Liver (tissue), 9 donors: ENCODE data around the gene GNPTAB. TPM values are rescaled to one million over a fixed set of nuclear protein-coding genes. Genes with fewer than 3 reads are reported as not detected.
A peak's percentile ranks its signal among the peaks of the same experiment; 100 is the strongest.
"Not testable (repeated sequence)": the region's sequence is repeated elsewhere in the genome, so short reads cannot be mapped to it uniquely, and the experiment has no call there.

Experiments used
- DNase-seq: peaks from one replicate; pipeline ENCODE4 v3.0.0-alpha.2; 2017; ENCODE audit warnings: low spot score
- H3K27ac ChIP-seq, 2 donors: one replicate each; pipeline ENCODE4 v1.7.0; 2013; ENCODE audit warnings: inconsistent platforms in 2 of 2, low read length in 2 of 2, control low read depth in 1 of 2, low read depth in 1 of 2, mild to moderate bottlenecking in 1 of 2
- H3K27me3 ChIP-seq, 4 donors: one replicate each; pipeline versions ENCODE4 v1.6.1 to v1.7.0; 2013; ENCODE audit warnings: low read length in 3 of 4, inconsistent platforms in 1 of 4, mild to moderate bottlenecking in 1 of 4, moderate library complexity in 1 of 4; ENCODE audit not compliant: control insufficient read depth in 4 of 4, insufficient read depth in 4 of 4
- H3K36me3 ChIP-seq, 4 donors: one replicate each; pipeline versions ENCODE4 v1.6.1 to v1.7.0; 2013; ENCODE audit warnings: low read length in 3 of 4, mild to moderate bottlenecking in 3 of 4, low read depth in 1 of 4, moderate library complexity in 1 of 4; ENCODE audit not compliant: control insufficient read depth in 4 of 4, insufficient read depth in 3 of 4
- H3K4me1 ChIP-seq, 4 donors: one replicate each; pipeline versions ENCODE4 v1.6.1 to v1.7.0; 2013; ENCODE audit warnings: low read length in 3 of 4, mild to moderate bottlenecking in 3 of 4, moderate library complexity in 1 of 4; ENCODE audit not compliant: control insufficient read depth in 4 of 4, insufficient read depth in 4 of 4
- H3K4me3 ChIP-seq, 3 donors: one replicate each; pipeline versions ENCODE4 v1.6.1 to v1.7.0; 2013; ENCODE audit warnings: low read length in 3 of 3, control low read depth in 1 of 3, low read depth in 1 of 3, mild to moderate bottlenecking in 1 of 3
- H3K9ac ChIP-seq, 2 donors: one replicate each; pipeline ENCODE4 v1.7.0; 2013; ENCODE audit warnings: low read length in 2 of 2, mild to moderate bottlenecking in 2 of 2, moderate library complexity in 2 of 2, control low read depth in 1 of 2, low read depth in 1 of 2
- H3K9me3 ChIP-seq, 4 donors: one replicate each; pipeline versions ENCODE4 v1.6.1 to v1.7.0; 2013; ENCODE audit warnings: low read length in 3 of 4; ENCODE audit not compliant: control insufficient read depth in 4 of 4
- ATF3 ChIP-seq: IDR thresholded peaks from 2 replicates; pipeline ENCODE4 v1.6.1; 2016; ENCODE audit warnings: antibody characterized with exemption
- CTCF ChIP-seq: fragments of 150-350 bp; IDR thresholded peaks from 2 replicates; pipeline ENCODE4 v1.5.1; 2017; ENCODE audit warnings: improper control_type of control experiment, low read depth, low read length; ENCODE audit not compliant: missing input control
- EGR1 ChIP-seq, 2 donors: IDR thresholded peaks; 2 replicates each; pipeline ENCODE4 v1.6.1; 2016 to 2018; ENCODE audit warnings: antibody characterized with exemption in 2 of 2, low read depth in 2 of 2
- FOXA1 ChIP-seq: IDR thresholded peaks from 2 replicates; pipeline ENCODE4 v1.6.1; 2016; ENCODE audit warnings: antibody characterized with exemption
- FOXA2 ChIP-seq: IDR thresholded peaks from 2 replicates; pipeline ENCODE4 v1.6.1; 2016; ENCODE audit warnings: antibody characterized with exemption
- GABPA ChIP-seq, 2 donors: IDR thresholded peaks in 1 of 2; conservative IDR thresholded peaks in 1 of 2; 2 replicates each; pipeline ENCODE4 v1.6.1; 2016; ENCODE audit warnings: antibody characterized with exemption in 2 of 2, mild to moderate bottlenecking in 1 of 2, moderate library complexity in 1 of 2
- HNF4G ChIP-seq: IDR thresholded peaks from 2 replicates; pipeline ENCODE4 v1.6.1; 2016; ENCODE audit warnings: antibody characterized with exemption
- JUND ChIP-seq, 2 donors: IDR thresholded peaks; 2 replicates each; pipeline ENCODE4 v1.6.1; 2016; ENCODE audit warnings: antibody characterized with exemption in 2 of 2
- MAX ChIP-seq: IDR thresholded peaks from 2 replicates; pipeline ENCODE4 v1.6.1; 2016; ENCODE audit warnings: antibody characterized with exemption
- NR2F2 ChIP-seq: IDR thresholded peaks from 2 replicates; pipeline ENCODE4 v1.6.1; 2016; ENCODE audit warnings: antibody characterized with exemption
- REST ChIP-seq: IDR thresholded peaks from 2 replicates; pipeline ENCODE4 v1.6.1; 2016; ENCODE audit warnings: antibody characterized with exemption, mild to moderate bottlenecking
- RXRA ChIP-seq, 2 donors: IDR thresholded peaks; 2 replicates each; pipeline ENCODE4 v1.6.1; 2017 to 2018; ENCODE audit warnings: antibody characterized with exemption in 2 of 2, mild to moderate bottlenecking in 1 of 2
- SP1 ChIP-seq: IDR thresholded peaks from 2 replicates; pipeline ENCODE4 v1.6.1; 2018; ENCODE audit warnings: antibody characterized with exemption, mild to moderate bottlenecking
- TAF1 ChIP-seq: conservative IDR thresholded peaks from 2 replicates; pipeline ENCODE4 v1.6.1; 2016; ENCODE audit warnings: antibody characterized with exemption, mild to moderate bottlenecking
- YY1 ChIP-seq: IDR thresholded peaks from 2 replicates; pipeline ENCODE4 v1.6.1; 2016; ENCODE audit warnings: antibody characterized with exemption, mild to moderate bottlenecking
- WGBS: extraction: QIAGEN DNeasy Blood & Tissue Kit; methylation state at CpG from one replicate; pipeline ENCODE4 v1.1.7; 2013; 5-methylcytosine and 5-hydroxymethylcytosine counted together
- polyA plus RNA-seq, 2 donors: library from polyadenylated mRNA; stranded (reverse) in 1 of 2; unstranded in 1 of 2; fragments of 200-250 nt in 1 of 2; fragments of >200 nt in 1 of 2; fragmentation: Nextera tagmentation in 1 of 2; extraction: Ambion mirVana in 1 of 2; gene quantifications; one replicate each; pipeline versions ENCODE4 v1.2.1 to v1.2.3, GENCODE V29; 2013 to 2015
- total RNA-seq, 2 donors: library from RNA; depleted of rRNA; stranded (reverse); fragments of >200 nt; gene quantifications; one replicate each; pipeline ENCODE4 v1.2.3, GENCODE V29; 2014
- donor health status: healthy.
- donor health status: healthy.
- donor health status: healthy.
- donor health status: healthy.
- donor health status: healthy.

Gene GNPTAB
- total and polyA plus RNA-seq, 4 donors: 4.6 to 11.1 (median 7.7) TPM

- Histone ChIP-seq H3K9ac (no peak overlapping the region), H3K4me1 (peaks cover 0 to 5% (median 0%) of the 10 kb centered on the region in 4 donors), H3K27me3 (no peaks in the 10 kb centered on the region), H3K4me3 (no peak overlapping the region), H3K27ac (peak overlapping the region; percentile 18 to 35), H3K9me3 (no peaks in the 10 kb centered on the region), H3K36me3 (no peaks in the 10 kb centered on the region)
- WGBS: 92% methylated on average over 9 of the region's 9 CpGs
- TF ChIP-seq MAX (no peak), ATF3 (no peak)
- DNase-seq: no peak
These were observed 44.4 kb upstream of the GNPTAB start for GRCh38 chr12:101875162-101875561.

GRCh38 chr12:101870925-101871324 lies 40.2 kb upstream of the GNPTAB start:
- Histone ChIP-seq H3K36me3 (no peaks in the 10 kb centered on the region), H3K27me3 (no peaks in the 10 kb centered on the region), H3K27ac (no peak overlapping the region), H3K9me3 (no peaks in the 10 kb centered on the region), H3K4me3 (no peak overlapping the region), H3K4me1 (no peaks in the 10 kb centered on the region), H3K9ac (no peak overlapping the region)
- no peak for DNase-seq
- TF ChIP-seq YY1: no peak
- TF ChIP-seq ATF3: no peak
- no peak for TF ChIP-seq GABPA (IDR thresholded peaks at IDR 0.05 in 1 of 2, conservative IDR thresholded peaks at IDR 0.05 in 1 of 2)
- no peak for TF ChIP-seq EGR1 (IDR thresholded peaks at IDR 0.05; ENCODE audit: low read depth in 2 of 2)
- no peak for TF ChIP-seq SP1
- TF ChIP-seq TAF1: no peak
- TF ChIP-seq REST: no peak
- TF ChIP-seq RXRA (IDR thresholded peaks at IDR 0.05): no peak
- TF ChIP-seq CTCF: no peak
- TF ChIP-seq NR2F2: no peak
- TF ChIP-seq FOXA1: no peak
- TF ChIP-seq MAX: no peak
- TF ChIP-seq JUND (IDR thresholded peaks at IDR 0.05): no peak
- TF ChIP-seq HNF4G: no peak
- TF ChIP-seq FOXA2: no peak
- 87% methylated on average over 1 of the region's 1 CpG for WGBS

- not testable (repeated sequence) for H3K9me3 ChIP-seq, H3K27ac ChIP-seq, H3K27me3 ChIP-seq, H3K36me3 ChIP-seq, DNase-seq, H3K4me1 ChIP-seq, H3K9ac ChIP-seq, H3K4me3 ChIP-seq
- WGBS: 97% methylated on average over 3 of the region's 3 CpGs
These were observed 36.9 kb upstream of the GNPTAB start for GRCh38 chr12:101867619-101868018.
